ENCODE results near the gene PASK. TPM values are rescaled to one million over a fixed set of nuclear protein-coding genes. Genes with fewer than 3 reads are reported as not detected.
A peak's percentile ranks its signal among the peaks of the same experiment; 100 is the strongest.

PASK gene
- total and polyA plus RNA-seq, 4 experiments from 2014 or later = 38.2 to 309 (median 170) TPM

DNA sequence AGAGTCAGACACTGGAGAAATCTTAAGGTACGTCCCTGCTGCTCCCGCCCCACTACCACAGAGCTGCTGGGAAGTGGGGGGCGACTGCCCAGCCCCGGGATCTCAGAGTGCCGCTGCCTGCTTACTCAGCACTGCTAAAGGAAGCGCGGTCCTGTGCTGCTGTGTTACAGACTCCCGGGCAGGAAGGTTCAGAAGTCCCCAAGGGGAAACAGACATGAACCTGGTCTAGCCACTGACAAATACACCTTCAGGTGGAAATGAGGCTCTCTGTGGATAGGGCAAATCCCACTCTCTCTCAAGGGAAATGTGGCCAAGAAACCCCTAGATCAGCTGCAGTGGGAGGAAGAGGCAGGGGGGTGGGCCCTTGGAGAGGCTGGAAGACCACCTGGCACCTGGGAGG is 60.9 kb downstream of the PASK start:
- peaks cover 0 to 8% (median under 1%) of the 10 kb centered on the region in 8 donors for H3K9me3 Mint-ChIP-seq
- Histone ChIP-seq H3K4me1 (ENCODE audit: insufficient read depth, low read length) (no peaks in the 10 kb centered on the region), H3K36me3 (ENCODE audit: insufficient read depth, low read length) (peaks cover 51% of the 10 kb centered on the region), H3K27ac (ENCODE audit: low read depth, low read length) (no peak overlapping the region), H3K27me3 (ENCODE audit: insufficient read depth, low read length) (no peaks in the 10 kb centered on the region), H3K4me3 (ENCODE audit: low read length in 2 of 2) (no peak overlapping the region), H3K9me3 (ENCODE audit: control insufficient read depth in 1 of 2, low read length in 2 of 2) (no peaks in the 10 kb centered on the region)
- CTCF ChIA-PET (ENCODE audit: partially characterized antibody) = interaction anchor here (1.6 kb wide), 1 partner anchor 62 kb away, joined by 5 read pairs; the partner anchor contains the start of genes PASK and PPP1R7
- DNase-seq = no peak
- peaks cover 57 to 72% of the 10 kb centered on the region in 2 donors for H3K36me3 Mint-ChIP-seq
- no peaks in the 10 kb centered on the region for H3K27me3 Mint-ChIP-seq
- H3K4me1 Mint-ChIP-seq = peaks cover 7 to 14% (median 10%) of the 10 kb centered on the region in 4 donors
- H3K4me3 Mint-ChIP-seq = no peak overlapping the region
- intact Hi-C loops (cut with micrococcal nuclease) = no loop called here
- H3K27ac Mint-ChIP-seq = peak overlapping the region in 1 of 7 donors; percentile 4
- POLR2A ChIA-PET (ENCODE audit: partially characterized antibody) = interaction anchor here (1.5 to 11.3 kb wide), 4 partner anchors 14 to 97 kb away, joined by 4 to 231 read pairs (median 9); partner anchors contain the start of genes MTERF4, PASK and PPP1R7

DNA sequence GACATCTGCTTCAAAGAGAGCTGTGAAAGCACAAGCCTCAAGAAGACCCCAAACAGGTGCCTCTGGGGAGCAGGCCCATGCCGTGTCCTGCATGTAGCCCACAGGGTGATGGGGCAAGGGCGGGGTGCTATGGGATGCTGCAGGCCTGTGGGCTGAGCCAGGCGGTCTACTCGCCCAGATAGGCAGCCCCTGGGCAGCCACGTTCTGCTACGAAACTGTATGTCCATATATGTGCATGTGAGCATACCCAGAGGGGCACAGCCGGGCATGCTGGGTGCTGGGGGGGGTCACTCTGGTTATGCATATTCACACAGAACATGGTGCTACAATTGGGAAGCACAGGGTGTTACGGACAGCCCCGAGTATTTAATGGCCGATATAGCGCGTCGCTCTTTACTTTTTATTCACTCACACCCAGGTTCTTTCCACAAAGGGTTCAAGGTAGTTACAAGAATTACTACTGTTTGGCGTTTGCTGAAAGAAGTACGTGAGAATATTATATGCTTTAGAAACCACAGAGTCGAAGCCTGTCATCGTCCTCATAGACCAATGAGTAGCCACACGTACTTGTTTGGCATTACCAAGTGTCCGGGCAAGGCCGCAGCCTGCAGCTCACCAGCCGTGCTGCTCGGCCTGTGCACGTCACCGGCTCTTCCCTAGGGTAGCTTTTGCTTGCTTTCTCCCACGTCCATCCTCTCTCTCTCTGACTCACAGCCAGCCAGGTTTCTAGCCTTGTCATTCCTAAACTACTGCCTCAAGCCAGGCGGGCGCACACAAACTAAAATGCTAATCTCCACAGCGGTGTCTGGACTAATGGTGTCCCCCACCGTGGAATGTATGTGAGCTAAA is 61.6 kb downstream of the PASK start:
- no peak overlapping the region for H3K27ac ChIP-seq (ENCODE audit: low read depth, low read length)
- no peaks in the 10 kb centered on the region for H3K27me3 Mint-ChIP-seq
- H3K27ac Mint-ChIP-seq = peak overlapping the region in 2 of 7 donors; percentile 2 to 37
- H3K4me1 ChIP-seq (ENCODE audit: insufficient read depth, low read length) = no peaks in the 10 kb centered on the region
- H3K4me3 Mint-ChIP-seq = peak overlapping the region in 1 of 8 donors; percentile 0
- H3K4me3 ChIP-seq (ENCODE audit: low read length in 2 of 2) = no peak overlapping the region
- peaks cover 14 to 18% (median 15%) of the 10 kb centered on the region in 4 donors for H3K4me1 Mint-ChIP-seq
- peaks cover 0 to 8% (median under 1%) of the 10 kb centered on the region in 8 donors for H3K9me3 Mint-ChIP-seq
- H3K27me3 ChIP-seq (ENCODE audit: insufficient read depth, low read length) = no peaks in the 10 kb centered on the region
- no peak for DNase-seq
- ChIA-PET POLR2A (ENCODE audit: partially characterized antibody) (interaction anchor here (1.5 to 11.3 kb wide), 4 partner anchors 15 to 98 kb away, joined by 4 to 231 read pairs (median 9); partner anchors contain the start of genes MTERF4, PASK and PPP1R7), CTCF (ENCODE audit: partially characterized antibody) (interaction anchor here (1.6 kb wide), 1 partner anchor 62 kb away, joined by 5 read pairs; the partner anchor contains the start of genes PASK and PPP1R7)
- intact Hi-C loops (cut with micrococcal nuclease) = no loop called here
- no peaks in the 10 kb centered on the region for H3K9me3 ChIP-seq (ENCODE audit: control insufficient read depth in 1 of 2, low read length in 2 of 2)
- H3K36me3 ChIP-seq (ENCODE audit: insufficient read depth, low read length) = peaks cover 51% of the 10 kb centered on the region
- peaks cover 57 to 69% of the 10 kb centered on the region in 2 donors for H3K36me3 Mint-ChIP-seq

DNA sequence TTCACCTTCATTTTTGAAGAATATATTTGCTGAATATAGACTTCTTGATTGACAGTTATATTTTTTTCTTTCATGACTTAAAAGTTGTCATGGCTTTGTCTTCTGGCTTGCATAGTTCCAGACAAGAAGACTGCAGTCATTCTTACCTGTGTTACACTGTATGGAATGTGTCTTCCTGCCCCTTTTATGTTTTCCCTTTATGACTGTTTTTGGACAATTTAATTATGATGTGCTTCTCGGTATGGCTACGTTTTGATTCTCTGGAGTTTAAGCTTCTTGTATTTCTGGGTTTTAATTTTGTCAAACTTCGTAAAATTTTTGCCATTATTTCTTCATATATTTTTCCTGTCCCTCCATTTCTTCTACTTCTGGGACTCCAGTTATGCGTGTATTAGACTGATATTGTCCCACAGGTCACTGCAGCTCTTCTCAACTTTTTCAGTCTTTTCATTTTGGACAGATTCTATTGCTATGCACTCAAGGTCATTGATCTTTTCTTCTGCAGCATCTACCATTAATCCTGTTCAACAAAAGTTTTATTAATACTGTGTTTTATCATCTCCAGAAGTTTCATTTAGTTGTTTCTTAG is 64.3 kb downstream of the PASK start:
- no peak for DNase-seq
- H3K27me3 ChIP-seq (ENCODE audit: insufficient read depth, low read length) = no peaks in the 10 kb centered on the region
- no peak overlapping the region for H3K27ac ChIP-seq (ENCODE audit: low read depth, low read length)
- H3K27ac Mint-ChIP-seq = peak overlapping the region in 1 of 7 donors; percentile 59
- H3K9me3 Mint-ChIP-seq = peaks cover 0 to 8% (median under 1%) of the 10 kb centered on the region in 8 donors
- H3K9me3 ChIP-seq (ENCODE audit: control insufficient read depth in 1 of 2, low read length in 2 of 2) = no peaks in the 10 kb centered on the region
- H3K36me3 ChIP-seq (ENCODE audit: insufficient read depth, low read length) = peaks cover 35% of the 10 kb centered on the region
- no peak overlapping the region for H3K4me3 ChIP-seq (ENCODE audit: low read length in 2 of 2)
- ChIA-PET CTCF (ENCODE audit: partially characterized antibody) (interaction anchor here (0.6 kb wide), 1 partner anchor 157 kb away, joined by 4 read pairs; no protein-coding TSS in a partner anchor), POLR2A (ENCODE audit: partially characterized antibody) (interaction anchor here (1.4 to 2.6 kb wide), 4 partner anchors 10 to 65 kb away, joined by 3 to 16 read pairs (median 7); partner anchors contain the start of gene PPP1R7)
- no peak overlapping the region for H3K4me3 Mint-ChIP-seq
- H3K27me3 Mint-ChIP-seq = no peaks in the 10 kb centered on the region
- no peaks in the 10 kb centered on the region for H3K4me1 ChIP-seq (ENCODE audit: insufficient read depth, low read length)
- H3K36me3 Mint-ChIP-seq = peaks cover 48 to 49% of the 10 kb centered on the region in 2 donors
- peaks cover 9 to 23% (median 17%) of the 10 kb centered on the region in 4 donors for H3K4me1 Mint-ChIP-seq
- intact Hi-C loops (cut with micrococcal nuclease) = no loop called here

DNA sequence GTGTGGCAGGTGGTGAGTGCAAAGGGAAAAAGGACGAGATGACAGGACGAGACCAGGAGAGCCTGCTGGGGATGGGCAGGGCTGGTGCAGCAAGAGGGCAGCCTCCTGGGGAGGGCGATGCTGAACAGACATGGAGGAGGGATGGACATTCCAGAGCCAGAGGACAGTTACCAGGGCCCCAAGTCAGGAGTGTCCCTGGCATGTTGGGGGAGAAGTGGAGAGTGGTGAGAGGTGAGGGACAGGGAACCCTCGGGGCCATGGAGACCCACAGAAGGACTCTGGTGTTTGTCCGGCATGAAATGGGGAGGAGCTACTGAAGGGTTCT is 66.2 kb downstream of the PASK start:
- no peak overlapping the region for H3K4me3 Mint-ChIP-seq
- ChIA-PET CTCF (ENCODE audit: partially characterized antibody) (interaction anchor here (2.5 kb wide), 1 partner anchor 67 kb away, joined by 9 read pairs; the partner anchor contains the start of genes PASK and PPP1R7), POLR2A (ENCODE audit: partially characterized antibody) (interaction anchor here (1.9 to 2.6 kb wide), 2 partner anchors 9 to 12 kb away, joined by 6 to 16 read pairs; no protein-coding TSS in a partner anchor)
- no peak for DNase-seq
- no peaks in the 10 kb centered on the region for H3K9me3 ChIP-seq (ENCODE audit: control insufficient read depth in 1 of 2, low read length in 2 of 2)
- no peaks in the 10 kb centered on the region for H3K4me1 ChIP-seq (ENCODE audit: insufficient read depth, low read length)
- peaks cover 18% of the 10 kb centered on the region for H3K36me3 ChIP-seq (ENCODE audit: insufficient read depth, low read length)
- H3K27ac ChIP-seq (ENCODE audit: low read depth, low read length) = no peak overlapping the region
- peak overlapping the region in 5 of 7 donors; percentile 15 to 88 (median 65) for H3K27ac Mint-ChIP-seq
- H3K9me3 Mint-ChIP-seq = peaks cover 0 to 8% (median under 1%) of the 10 kb centered on the region in 8 donors
- peaks cover 15 to 30% (median 19%) of the 10 kb centered on the region in 4 donors for H3K4me1 Mint-ChIP-seq
- peaks cover 33 to 34% of the 10 kb centered on the region in 2 donors for H3K36me3 Mint-ChIP-seq
- no peaks in the 10 kb centered on the region for H3K27me3 Mint-ChIP-seq
- no peaks in the 10 kb centered on the region for H3K27me3 ChIP-seq (ENCODE audit: insufficient read depth, low read length)
- no peak overlapping the region for H3K4me3 ChIP-seq (ENCODE audit: low read length in 2 of 2)
- intact Hi-C loops (cut with micrococcal nuclease) = no loop called here

DNA sequence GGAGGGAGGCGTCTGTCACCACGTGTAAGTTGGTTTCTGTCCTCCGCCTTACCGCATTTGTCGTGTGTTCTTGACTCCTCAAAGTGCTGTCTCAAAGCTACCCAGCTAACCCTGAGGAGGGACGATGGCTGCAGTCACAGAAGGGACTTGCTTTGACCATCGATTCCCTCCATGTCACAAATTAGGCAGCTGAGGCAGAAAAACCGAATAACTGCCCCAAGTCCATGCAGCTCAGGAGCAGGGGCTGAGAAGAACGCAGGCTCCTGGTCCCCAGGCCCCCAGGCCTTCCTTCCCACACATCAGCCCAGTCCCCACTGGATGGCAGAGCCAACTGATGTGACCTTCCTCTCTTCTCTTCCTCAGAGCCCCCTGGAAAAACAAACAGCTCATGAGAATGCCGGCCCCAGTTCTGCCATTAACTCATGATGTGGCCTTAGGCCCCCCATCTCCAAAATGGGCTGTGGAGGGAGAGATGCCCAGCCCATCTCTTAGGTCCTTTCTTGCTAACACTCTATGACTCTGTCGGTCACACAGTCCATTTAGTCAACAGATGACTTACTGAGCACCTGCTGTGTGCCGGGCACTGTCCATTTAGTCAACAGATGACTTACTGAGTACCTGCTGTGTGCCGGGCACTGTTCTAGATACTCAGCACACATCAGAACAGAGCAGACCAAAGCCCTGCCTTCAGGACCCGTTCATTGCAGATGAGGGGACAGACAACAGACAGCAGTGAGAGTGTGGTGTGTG is 66.8 kb downstream of the PASK start:
- peaks cover 18 to 33% (median 22%) of the 10 kb centered on the region in 4 donors for H3K4me1 Mint-ChIP-seq
- DNase-seq = no peak
- H3K27ac Mint-ChIP-seq = peak overlapping the region in 6 of 7 donors; percentile 33 to 88 (median 67)
- no peaks in the 10 kb centered on the region for H3K27me3 ChIP-seq (ENCODE audit: insufficient read depth, low read length)
- H3K27me3 Mint-ChIP-seq = no peaks in the 10 kb centered on the region
- no peaks in the 10 kb centered on the region for H3K9me3 ChIP-seq (ENCODE audit: control insufficient read depth in 1 of 2, low read length in 2 of 2)
- no peak overlapping the region for H3K4me3 ChIP-seq (ENCODE audit: low read length in 2 of 2)
- peak overlapping the region in 1 of 8 donors; percentile 6 for H3K4me3 Mint-ChIP-seq
- no peak overlapping the region for H3K27ac ChIP-seq (ENCODE audit: low read depth, low read length)
- CTCF ChIA-PET (ENCODE audit: partially characterized antibody) = interaction anchor here (0.8 to 2.5 kb wide), 2 partner anchors 67 to 92 kb away, joined by 4 to 9 read pairs; partner anchors contain the start of genes PASK and PPP1R7
- H3K4me1 ChIP-seq (ENCODE audit: insufficient read depth, low read length) = no peaks in the 10 kb centered on the region
- peaks cover 27 to 29% of the 10 kb centered on the region in 2 donors for H3K36me3 Mint-ChIP-seq
- peaks cover 12% of the 10 kb centered on the region for H3K36me3 ChIP-seq (ENCODE audit: insufficient read depth, low read length)
- H3K9me3 Mint-ChIP-seq = peaks cover 0 to 8% (median under 1%) of the 10 kb centered on the region in 8 donors
- POLR2A ChIA-PET (ENCODE audit: partially characterized antibody) = interaction anchor here (1.0 to 2.6 kb wide), 5 partner anchors 8 to 67 kb away, joined by 4 to 16 read pairs (median 6); partner anchors contain the start of genes PASK and PPP1R7
- intact Hi-C loops (cut with micrococcal nuclease) = no loop called here

DNA sequence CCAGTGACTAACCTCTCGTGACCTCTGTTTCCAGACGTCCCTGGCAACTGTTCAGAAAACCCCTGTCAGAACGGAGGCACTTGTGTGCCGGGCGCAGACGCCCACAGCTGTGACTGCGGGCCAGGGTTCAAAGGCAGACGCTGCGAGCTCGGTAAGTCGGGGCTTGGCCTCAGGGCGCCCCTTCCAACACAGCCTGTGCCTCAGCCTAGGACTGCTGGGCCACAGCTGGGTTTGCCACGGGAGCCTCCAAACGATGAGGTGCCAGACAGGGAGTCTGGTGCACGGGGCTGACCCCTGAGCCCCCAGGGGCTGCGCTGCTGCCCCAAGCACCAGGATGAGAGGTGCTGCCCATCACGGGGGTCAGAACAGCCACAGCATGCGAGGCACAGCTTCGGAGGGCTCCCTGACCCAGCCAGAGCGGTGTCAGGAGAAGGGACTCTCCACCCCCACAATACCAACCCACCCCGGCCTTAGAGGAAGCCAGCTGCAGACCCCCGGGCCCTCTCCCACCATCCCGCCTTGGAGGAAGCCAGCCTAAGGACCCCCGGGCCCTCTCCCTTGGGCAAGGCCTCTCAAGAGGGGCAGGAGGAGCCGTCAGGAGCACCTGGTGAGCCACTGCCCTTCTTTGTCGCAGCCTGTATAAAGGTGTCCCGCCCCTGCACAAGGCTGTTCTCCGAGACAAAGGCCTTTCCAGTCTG is 67.5 kb downstream of the PASK start:
- ChIA-PET POLR2A (ENCODE audit: partially characterized antibody) (interaction anchor here (0.8 to 1.9 kb wide), 6 partner anchors 9 to 68 kb away, joined by 4 to 8 read pairs (median 6); partner anchors contain the start of genes MTERF4, PASK and PPP1R7), CTCF (ENCODE audit: partially characterized antibody) (interaction anchor here (0.8 to 2.5 kb wide), 2 partner anchors 68 to 92 kb away, joined by 4 to 9 read pairs; partner anchors contain the start of genes PASK and PPP1R7)
- H3K27ac Mint-ChIP-seq = peak overlapping the region in 5 of 7 donors; percentile 19 to 89 (median 68)
- peak overlapping the region in 1 of 8 donors; percentile 6 for H3K4me3 Mint-ChIP-seq
- no peak overlapping the region for H3K4me3 ChIP-seq (ENCODE audit: low read length in 2 of 2)
- H3K4me1 ChIP-seq (ENCODE audit: insufficient read depth, low read length) = no peaks in the 10 kb centered on the region
- DNase-seq = no peak
- H3K9me3 Mint-ChIP-seq = peaks cover 0 to 8% (median under 1%) of the 10 kb centered on the region in 8 donors
- H3K27ac ChIP-seq (ENCODE audit: low read depth, low read length) = no peak overlapping the region
- no peaks in the 10 kb centered on the region for H3K27me3 ChIP-seq (ENCODE audit: insufficient read depth, low read length)
- peaks cover 6% of the 10 kb centered on the region for H3K36me3 ChIP-seq (ENCODE audit: insufficient read depth, low read length)
- H3K36me3 Mint-ChIP-seq = peaks cover 21 to 24% of the 10 kb centered on the region in 2 donors
- intact Hi-C loops (cut with micrococcal nuclease) = no loop called here
- H3K9me3 ChIP-seq (ENCODE audit: control insufficient read depth in 1 of 2, low read length in 2 of 2) = no peaks in the 10 kb centered on the region
- peaks cover 21 to 33% (median 23%) of the 10 kb centered on the region in 4 donors for H3K4me1 Mint-ChIP-seq
- no peaks in the 10 kb centered on the region for H3K27me3 Mint-ChIP-seq

All from CD4-positive, alpha-beta memory T cell (primary cell).